ENCODE results near the gene HPS4.

Gene HPS4

DNA sequence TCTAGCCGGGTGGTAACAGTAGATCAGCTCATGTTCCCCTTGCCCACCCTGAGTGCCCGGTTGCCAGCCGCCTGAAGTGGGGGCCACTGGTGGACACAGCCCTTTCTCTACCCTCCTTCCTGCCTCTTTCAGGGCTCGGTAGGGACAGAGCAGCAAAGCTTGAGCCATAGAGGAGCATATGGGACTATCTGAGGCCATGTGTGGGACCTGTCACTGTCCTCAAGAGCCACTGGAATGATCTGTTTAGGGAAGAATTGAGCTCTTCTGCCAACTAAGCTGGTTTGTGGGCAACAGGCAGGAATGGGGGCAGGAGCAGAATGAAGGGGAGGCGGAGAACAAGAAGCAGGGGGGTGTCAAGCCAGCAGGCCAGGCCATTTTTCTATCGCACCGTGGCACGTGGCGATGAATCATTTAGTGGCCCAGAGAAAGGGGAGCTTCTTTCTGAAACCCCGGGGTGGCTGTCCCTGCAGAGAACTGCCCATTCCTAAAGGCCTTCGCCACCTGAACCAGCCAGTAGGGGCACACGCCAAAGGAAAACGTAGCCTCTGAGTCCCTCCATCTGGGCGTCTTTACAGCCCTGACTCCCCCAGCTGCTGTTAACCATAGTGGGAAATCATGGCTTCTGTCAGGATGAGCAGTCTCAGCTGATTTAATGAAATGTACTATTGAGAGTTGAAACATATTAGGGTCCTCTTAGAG, 45.7 kb downstream of the HPS4 start:
- no peak overlapping the region for H4K91ac ChIP-seq (ENCODE audit: low read depth, low read length)
- no peaks in the 10 kb centered on the region for H3K79me2 ChIP-seq (ENCODE audit: control insufficient read depth, insufficient read depth, low read length, poor library complexity)
- no peak for DNase-seq
- H3K23ac ChIP-seq (ENCODE audit: low read length): no peak overlapping the region
- H3K14ac ChIP-seq (ENCODE audit: low read length): no peak overlapping the region
- H3K4ac ChIP-seq (ENCODE audit: low read depth, low read length): no peak overlapping the region
- H2AFZ ChIP-seq (ENCODE audit: insufficient read depth, low read length, poor library complexity): no peak overlapping the region
- H2AK5ac ChIP-seq (ENCODE audit: low read length): no peak overlapping the region
- H3K36me3 ChIP-seq (ENCODE audit: control insufficient read depth in 1 of 2, insufficient read depth in 2 of 2, low read length in 2 of 2): peaks cover 15% of the 10 kb centered on the region in 2 experiments
- H3K27ac ChIP-seq (ENCODE audit: low read depth, low read length): no peak overlapping the region
- no peak overlapping the region for H3K4me3 ChIP-seq (ENCODE audit: low read depth, low read length)
- H4K12ac ChIP-seq (ENCODE audit: low read depth, low read length): no peak overlapping the region
- no peak overlapping the region for H3K18ac ChIP-seq (ENCODE audit: low read length)
- no peak overlapping the region for H3K4me2 ChIP-seq (ENCODE audit: low read length)
- WGBS (ENCODE audit: extremely low coverage, insufficient coverage, insufficient read length): no CpG with 5 or more reads among the region's 14 CpGs
- H2BK12ac ChIP-seq (ENCODE audit: low read length): no peak overlapping the region
- no peak overlapping the region for H3K9ac ChIP-seq (ENCODE audit: low read length)
- H2BK5ac ChIP-seq (ENCODE audit: low read depth, low read length, poor library complexity): no peak overlapping the region
- no peak overlapping the region for H4K8ac ChIP-seq (ENCODE audit: low read depth, low read length)
- peaks cover 4% of the 10 kb centered on the region for H3K9me3 ChIP-seq (ENCODE audit: insufficient read depth, low read depth, low read length)
- H2BK120ac ChIP-seq (ENCODE audit: insufficient read depth, low read length, poor library complexity): no peak overlapping the region
- no peaks in the 10 kb centered on the region for H3K79me1 ChIP-seq (ENCODE audit: low read length)
- H3K4me1 ChIP-seq (ENCODE audit: control insufficient read depth in 1 of 2, insufficient read depth in 2 of 2, low read length in 2 of 2): peaks cover 0 to 2% of the 10 kb centered on the region in 2 experiments
- H3K27me3 ChIP-seq (ENCODE audit: insufficient read depth, low read length): no peaks in the 10 kb centered on the region

DNA sequence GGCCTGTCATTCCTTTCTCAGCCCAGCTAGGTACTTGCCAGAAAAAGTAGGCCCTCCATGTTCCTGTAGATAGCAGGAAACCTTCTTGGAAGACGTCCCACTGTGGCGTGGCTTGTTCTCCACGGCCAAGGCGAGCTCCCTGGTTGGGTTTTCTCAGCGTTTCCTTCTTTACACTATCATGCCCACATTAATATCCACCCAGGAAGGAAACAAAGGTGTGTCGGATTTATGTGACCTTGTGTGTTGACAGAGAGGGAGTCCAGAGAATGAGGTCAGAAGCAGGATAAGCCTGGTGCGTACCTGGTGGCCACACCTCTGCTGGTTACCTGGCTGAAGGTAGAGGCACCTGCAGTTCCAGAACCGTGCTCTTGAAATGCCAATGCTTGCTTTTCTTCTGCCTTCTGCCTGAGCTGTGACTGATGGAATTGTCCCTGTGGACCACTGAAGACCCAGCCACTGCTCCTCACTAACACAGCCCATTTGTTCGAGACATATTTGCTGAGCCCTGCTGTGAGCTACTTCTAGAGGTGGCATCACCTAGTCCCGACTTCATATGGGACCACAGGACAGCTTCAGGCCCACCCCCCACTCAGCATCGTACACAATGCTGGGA, 46.6 kb downstream of the HPS4 start:
- DNase-seq: peak in 1 of 2 donors; percentile 21
- Histone ChIP-seq H3K4me3 (ENCODE audit: low read depth, low read length) (peak overlapping the region; percentile 10), H3K27ac (ENCODE audit: low read depth, low read length) (no peak overlapping the region), H2AK5ac (ENCODE audit: low read length) (no peak overlapping the region), H3K23ac (ENCODE audit: low read length) (no peak overlapping the region), H3K79me1 (ENCODE audit: low read length) (no peaks in the 10 kb centered on the region), H2BK12ac (ENCODE audit: low read length) (no peak overlapping the region), H3K18ac (ENCODE audit: low read length) (no peak overlapping the region), H3K36me3 (ENCODE audit: control insufficient read depth in 1 of 2, insufficient read depth in 2 of 2, low read length in 2 of 2) (peaks cover 14 to 15% of the 10 kb centered on the region in 2 experiments), H2BK5ac (ENCODE audit: low read depth, low read length, poor library complexity) (no peak overlapping the region), H3K9me3 (ENCODE audit: insufficient read depth, low read depth, low read length) (peaks cover 4% of the 10 kb centered on the region), H4K8ac (ENCODE audit: low read depth, low read length) (no peak overlapping the region), H3K79me2 (ENCODE audit: control insufficient read depth, insufficient read depth, low read length, poor library complexity) (no peaks in the 10 kb centered on the region), H4K91ac (ENCODE audit: low read depth, low read length) (no peak overlapping the region), H3K4ac (ENCODE audit: low read depth, low read length) (no peak overlapping the region), H3K4me2 (ENCODE audit: low read length) (no peak overlapping the region), H2BK120ac (ENCODE audit: insufficient read depth, low read length, poor library complexity) (no peak overlapping the region), H3K14ac (ENCODE audit: low read length) (no peak overlapping the region), H4K12ac (ENCODE audit: low read depth, low read length) (no peak overlapping the region), H2AFZ (ENCODE audit: insufficient read depth, low read length, poor library complexity) (no peak overlapping the region), H3K9ac (ENCODE audit: low read length) (no peak overlapping the region), H3K4me1 (ENCODE audit: control insufficient read depth in 1 of 2, insufficient read depth in 2 of 2, low read length in 2 of 2) (peaks cover 0 to 2% of the 10 kb centered on the region in 2 experiments), H3K27me3 (ENCODE audit: insufficient read depth, low read length) (no peaks in the 10 kb centered on the region)
- no CpG with 5 or more reads among the region's 11 CpGs for WGBS (ENCODE audit: extremely low coverage, insufficient coverage, insufficient read length)

DNA sequence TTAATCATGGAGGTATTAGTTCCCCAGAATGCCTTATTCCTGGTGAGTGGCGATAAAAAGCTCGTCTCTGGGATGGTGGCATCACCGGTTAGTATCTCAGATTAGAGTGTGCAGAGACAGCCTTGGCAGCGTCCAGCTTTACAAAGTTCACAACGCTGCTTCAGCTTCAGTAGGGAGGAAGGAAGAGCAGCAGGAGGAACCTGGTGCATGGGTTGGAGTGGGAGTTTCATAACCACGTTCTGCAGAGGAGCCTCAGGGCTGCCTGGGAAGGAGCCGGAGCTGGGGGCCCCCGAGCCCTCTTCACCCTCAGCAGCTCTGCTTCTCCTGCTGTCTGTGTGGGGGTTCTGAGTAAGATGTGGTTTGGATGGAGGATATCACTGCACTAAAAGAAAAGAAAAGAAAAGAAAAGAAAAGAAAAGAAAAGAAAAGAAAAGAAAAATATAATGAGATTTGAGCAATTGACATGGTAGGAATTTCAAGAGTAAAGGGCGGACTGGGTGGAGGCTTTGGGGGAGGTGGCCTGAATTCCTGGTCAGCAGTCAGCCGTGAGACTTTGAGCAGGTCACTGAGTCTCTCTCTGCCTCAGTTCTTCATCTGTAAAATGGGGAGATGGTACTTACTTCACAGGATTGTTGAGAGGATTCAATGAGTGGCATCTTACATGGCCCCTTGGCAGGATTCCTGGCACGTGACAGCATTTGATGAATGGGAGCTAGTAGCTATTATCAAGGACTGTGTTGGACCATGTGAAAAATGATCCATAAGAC, 48.1 kb downstream of the HPS4 start:
- H3K4ac ChIP-seq (ENCODE audit: low read depth, low read length): no peak overlapping the region
- no peak overlapping the region for H4K8ac ChIP-seq (ENCODE audit: low read depth, low read length)
- no peaks in the 10 kb centered on the region for H3K79me2 ChIP-seq (ENCODE audit: control insufficient read depth, insufficient read depth, low read length, poor library complexity)
- H3K9me3 ChIP-seq (ENCODE audit: insufficient read depth, low read depth, low read length): peaks cover 4% of the 10 kb centered on the region
- H3K36me3 ChIP-seq (ENCODE audit: control insufficient read depth in 1 of 2, insufficient read depth in 2 of 2, low read length in 2 of 2): peaks cover 14 to 15% of the 10 kb centered on the region in 2 experiments
- H3K79me1 ChIP-seq (ENCODE audit: low read length): no peaks in the 10 kb centered on the region
- H2AFZ ChIP-seq (ENCODE audit: insufficient read depth, low read length, poor library complexity): no peak overlapping the region
- WGBS (ENCODE audit: extremely low coverage, insufficient coverage, insufficient read length): no CpG with 5 or more reads among the region's 11 CpGs
- H3K27ac ChIP-seq (ENCODE audit: low read depth, low read length): no peak overlapping the region
- H3K18ac ChIP-seq (ENCODE audit: low read length): no peak overlapping the region
- H3K4me1 ChIP-seq (ENCODE audit: control insufficient read depth in 1 of 2, insufficient read depth in 2 of 2, low read length in 2 of 2): peaks cover 0 to 5% of the 10 kb centered on the region in 2 experiments
- no peak overlapping the region for H3K14ac ChIP-seq (ENCODE audit: low read length)
- no peak overlapping the region for H2AK5ac ChIP-seq (ENCODE audit: low read length)
- no peak overlapping the region for H3K9ac ChIP-seq (ENCODE audit: low read length)
- no peak overlapping the region for H4K91ac ChIP-seq (ENCODE audit: low read depth, low read length)
- no peak for DNase-seq
- no peak overlapping the region for H2BK12ac ChIP-seq (ENCODE audit: low read length)
- H3K27me3 ChIP-seq (ENCODE audit: insufficient read depth, low read length): no peaks in the 10 kb centered on the region
- no peak overlapping the region for H4K12ac ChIP-seq (ENCODE audit: low read depth, low read length)
- H2BK120ac ChIP-seq (ENCODE audit: insufficient read depth, low read length, poor library complexity): no peak overlapping the region
- no peak overlapping the region for H2BK5ac ChIP-seq (ENCODE audit: low read depth, low read length, poor library complexity)
- no peak overlapping the region for H3K4me3 ChIP-seq (ENCODE audit: low read depth, low read length)
- no peak overlapping the region for H3K23ac ChIP-seq (ENCODE audit: low read length)
- no peak overlapping the region for H3K4me2 ChIP-seq (ENCODE audit: low read length)

DNA sequence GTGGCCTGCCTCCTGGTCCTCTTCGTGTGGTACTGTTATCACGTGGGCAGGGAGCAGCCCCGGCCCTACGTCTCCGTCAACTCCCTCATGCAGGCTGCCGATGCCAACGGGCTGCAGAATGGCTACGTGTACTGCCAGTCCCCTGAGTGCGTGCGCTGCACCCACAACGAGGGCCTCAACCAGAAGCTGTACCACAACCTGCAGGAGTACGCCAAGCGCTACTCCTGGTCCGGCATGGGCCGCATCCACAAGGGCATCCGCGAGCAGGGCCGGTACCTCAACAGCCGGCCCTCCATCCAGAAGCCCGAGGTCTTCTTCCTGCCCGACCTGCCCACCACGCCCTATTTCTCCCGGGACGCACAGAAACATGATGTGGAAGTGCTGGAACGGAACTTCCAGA, 49.8 kb downstream of the HPS4 start:
- Histone ChIP-seq H2AK5ac (ENCODE audit: low read length) (no peak overlapping the region), H3K79me1 (ENCODE audit: low read length) (peaks cover 2% of the 10 kb centered on the region), H3K4me1 (ENCODE audit: control insufficient read depth in 1 of 2, insufficient read depth in 2 of 2, low read length in 2 of 2) (peaks cover 4 to 14% of the 10 kb centered on the region in 2 experiments), H3K23ac (ENCODE audit: low read length) (no peak overlapping the region), H3K36me3 (ENCODE audit: control insufficient read depth in 1 of 2, insufficient read depth in 2 of 2, low read length in 2 of 2) (peaks cover 14 to 15% of the 10 kb centered on the region in 2 experiments), H3K14ac (ENCODE audit: low read length) (no peak overlapping the region), H3K4me2 (ENCODE audit: low read length) (no peak overlapping the region), H2BK120ac (ENCODE audit: insufficient read depth, low read length, poor library complexity) (no peak overlapping the region), H3K9me3 (ENCODE audit: insufficient read depth, low read depth, low read length) (peaks cover 4% of the 10 kb centered on the region), H2BK12ac (ENCODE audit: low read length) (no peak overlapping the region), H4K91ac (ENCODE audit: low read depth, low read length) (no peak overlapping the region), H3K4ac (ENCODE audit: low read depth, low read length) (no peak overlapping the region), H3K79me2 (ENCODE audit: control insufficient read depth, insufficient read depth, low read length, poor library complexity) (peaks cover under 1% of the 10 kb centered on the region), H2AFZ (ENCODE audit: insufficient read depth, low read length, poor library complexity) (no peak overlapping the region), H3K9ac (ENCODE audit: low read length) (no peak overlapping the region), H3K27ac (ENCODE audit: low read depth, low read length) (no peak overlapping the region), H3K18ac (ENCODE audit: low read length) (no peak overlapping the region), H4K12ac (ENCODE audit: low read depth, low read length) (no peak overlapping the region), H2BK5ac (ENCODE audit: low read depth, low read length, poor library complexity) (no peak overlapping the region), H3K27me3 (ENCODE audit: insufficient read depth, low read length) (no peaks in the 10 kb centered on the region), H4K8ac (ENCODE audit: low read depth, low read length) (no peak overlapping the region), H3K4me3 (ENCODE audit: low read depth, low read length) (no peak overlapping the region)
- no CpG with 5 or more reads among the region's 25 CpGs for WGBS (ENCODE audit: extremely low coverage, insufficient coverage, insufficient read length)
- DNase-seq: no peak
